Pancreas (tissue), 10 donors: ENCODE measurements around the gene ATP9A. TPM values are rescaled to one million over a fixed set of nuclear protein-coding genes. Genes with fewer than 3 reads are reported as not detected.

Experiments used
- ATAC-seq, 4 donors: fragments of 200-7000 bp; cut with Tn5 transposase; one replicate each; pipeline versions ENCODE4 v1.8.0 to v1.9.1; 2020; ENCODE audit warnings: mild to moderate bottlenecking in 4 of 4, moderate library complexity in 4 of 4
- DNase-seq, 6 donors: peaks; one replicate each; pipeline ENCODE4 v3.0.0-alpha.2; 2020
- FAIRE-seq: peaks from 2 replicates; lab custom pipeline; 2012; peaks lifted over from hg19 to GRCh38; lab: Jason Lieb, UNC
- H3K27ac ChIP-seq, 4 donors: fragments of 200-600 bp; sonication (generic); 1 replicate in 3 of 4; 2 replicates in 1 of 4; pipeline versions ENCODE4 v1.5.0 to v1.8.0; 2020
- H3K27me3 ChIP-seq, 4 donors: fragments of 200-600 bp; one replicate each; pipeline ENCODE4 v1.8.0; 2021
- H3K36me3 ChIP-seq, 3 donors: fragments of 200-600 bp; sonication (generic) in 1 of 3; one replicate each; pipeline versions ENCODE4 v1.5.0 to v1.8.0; 2020 to 2021
- H3K4me1 ChIP-seq, 3 donors: fragments of 200-600 bp; one replicate each; pipeline ENCODE4 v1.8.0; 2021
- H3K4me3 ChIP-seq, 4 donors: fragments of 200-600 bp; sonication (generic) in 2 of 4; one replicate each; pipeline versions ENCODE4 v1.5.0 to v1.8.0; 2020 to 2021
- H3K9me3 ChIP-seq, 4 donors: fragments of 200-600 bp; one replicate each; pipeline ENCODE4 v1.8.0; 2021
- WGBS, 2 donors: extraction: QIAGEN DNeasy Blood & Tissue Kit; methylation state at CpG; one replicate each; pipeline ENCODE4 v1.1.7; 2013; 5-methylcytosine and 5-hydroxymethylcytosine counted together
- intact Hi-C, 3 donors: fragments of 100-400 bp; cut with DNase I; formaldehyde crosslinking; loops; one replicate each; pipeline versions ENCODE4 v1.11.1 to v1.14.2; 2022
- polyA plus RNA-seq, 2 donors: library from polyadenylated mRNA; stranded (reverse); fragments of 200-250 nt; gene quantifications; one replicate each; pipeline ENCODE4 v1.2.3, GENCODE V29; 2013
- total RNA-seq, 6 donors: library from RNA; stranded (reverse); fragmentation: NEBNext Ultra II Directional in 4 of 6; extraction: Animal tissue kit (Norgen Biotek cat#: 25700) in 4 of 6; gene quantifications; one replicate each; pipeline versions ENCODE4 v1.2.1 to v1.2.4, GENCODE V29; 2021 to 2023
- TF ChIP-seq, protein P1 (sequence below), 4 donors: fragments of 200-600 bp; sonication (generic) in 3 of 4; IDR thresholded peaks; one replicate each; pipeline versions ENCODE4 v1.5.0 to v1.8.0; 2021; ENCODE audit warnings: antibody characterized with exemption in 4 of 4
- donor health status: healthy with polysubstance abuse.
- donor health status: DM: no; HTN: no; CAD: no; lungs with moderate emphysema.
- donor health status: DM: no; HTN: no; CAD: no.
- donor health status: control.
- donor health status: control.
- donor health status: Bipolar disorder and iron deficiency.
- donor health status: DM: yes; HTN: yes; CAD: no.
- donor health status: DM: no; HTN: no; CAD: no.
- donor health status: DM: no; HTN: no; CAD: no.
- donor health status: DM: yes; HTN: yes; CAD: no.

Gene ATP9A
- total and polyA plus RNA-seq, 8 donors, result 5.8 to 41.0 (median 20.0) TPM

DNA sequence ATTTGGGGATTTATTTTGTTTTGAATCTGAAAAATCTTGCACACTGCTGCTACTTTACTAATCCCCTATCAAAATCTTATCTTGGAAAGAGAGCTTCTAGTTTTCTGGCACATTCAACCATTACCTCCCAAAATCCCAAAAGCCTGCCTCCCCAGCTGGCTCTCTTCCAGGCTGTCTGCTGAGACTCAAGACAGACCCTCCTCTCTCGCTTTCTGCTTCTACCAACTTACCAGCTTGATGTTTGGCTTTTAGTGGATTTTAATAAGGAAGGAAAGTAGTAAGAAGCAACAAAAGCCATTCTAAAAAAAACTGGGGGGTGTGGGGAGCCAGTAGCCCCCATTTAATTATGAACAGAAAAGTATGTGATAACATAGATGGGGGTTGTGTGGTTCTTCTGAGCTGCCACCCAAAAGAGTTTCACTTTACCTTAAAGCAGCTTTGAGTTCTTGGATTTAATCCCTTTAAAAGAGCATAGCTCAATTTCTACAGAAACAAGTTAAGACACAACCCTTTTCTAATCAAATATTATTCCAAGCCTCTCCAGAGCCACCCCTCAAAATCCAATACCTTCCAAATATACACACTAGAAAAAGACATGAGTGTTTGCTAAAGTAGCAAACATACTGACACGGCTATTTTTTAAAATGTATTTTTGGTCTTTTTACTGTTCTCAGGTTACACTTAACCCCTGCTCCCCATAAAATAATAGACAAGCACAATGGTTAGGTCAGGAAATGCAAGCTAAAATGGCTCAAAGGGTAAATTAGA is 71.7 kb downstream of the ATP9A start:
- peak overlapping the region in 2 of 4 donors; percentile 18 to 54 for H3K27ac ChIP-seq
- H3K4me1 ChIP-seq, result peaks cover 0 to 8% (median 0%) of the 10 kb centered on the region in 3 donors
- no peak for ATAC-seq
- 30 to 42% methylated on average over 2 of the region's 2 CpGs for WGBS, 2 donors
- TF ChIP-seq, protein P1, sequence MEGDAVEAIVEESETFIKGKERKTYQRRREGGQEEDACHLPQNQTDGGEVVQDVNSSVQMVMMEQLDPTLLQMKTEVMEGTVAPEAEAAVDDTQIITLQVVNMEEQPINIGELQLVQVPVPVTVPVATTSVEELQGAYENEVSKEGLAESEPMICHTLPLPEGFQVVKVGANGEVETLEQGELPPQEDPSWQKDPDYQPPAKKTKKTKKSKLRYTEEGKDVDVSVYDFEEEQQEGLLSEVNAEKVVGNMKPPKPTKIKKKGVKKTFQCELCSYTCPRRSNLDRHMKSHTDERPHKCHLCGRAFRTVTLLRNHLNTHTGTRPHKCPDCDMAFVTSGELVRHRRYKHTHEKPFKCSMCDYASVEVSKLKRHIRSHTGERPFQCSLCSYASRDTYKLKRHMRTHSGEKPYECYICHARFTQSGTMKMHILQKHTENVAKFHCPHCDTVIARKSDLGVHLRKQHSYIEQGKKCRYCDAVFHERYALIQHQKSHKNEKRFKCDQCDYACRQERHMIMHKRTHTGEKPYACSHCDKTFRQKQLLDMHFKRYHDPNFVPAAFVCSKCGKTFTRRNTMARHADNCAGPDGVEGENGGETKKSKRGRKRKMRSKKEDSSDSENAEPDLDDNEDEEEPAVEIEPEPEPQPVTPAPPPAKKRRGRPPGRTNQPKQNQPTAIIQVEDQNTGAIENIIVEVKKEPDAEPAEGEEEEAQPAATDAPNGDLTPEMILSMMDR (IDR thresholded peaks at IDR 0.05), result no peak
- H3K27me3 ChIP-seq, result no peaks in the 10 kb centered on the region
- DNase-seq, result no peak
- no peaks in the 10 kb centered on the region for H3K9me3 ChIP-seq
- intact Hi-C loops, result no loop called here
- no peak overlapping the region for H3K4me3 ChIP-seq
- H3K36me3 ChIP-seq, result peaks cover 0 to 8% (median 0%) of the 10 kb centered on the region in 3 donors
- FAIRE-seq, result no peak

DNA sequence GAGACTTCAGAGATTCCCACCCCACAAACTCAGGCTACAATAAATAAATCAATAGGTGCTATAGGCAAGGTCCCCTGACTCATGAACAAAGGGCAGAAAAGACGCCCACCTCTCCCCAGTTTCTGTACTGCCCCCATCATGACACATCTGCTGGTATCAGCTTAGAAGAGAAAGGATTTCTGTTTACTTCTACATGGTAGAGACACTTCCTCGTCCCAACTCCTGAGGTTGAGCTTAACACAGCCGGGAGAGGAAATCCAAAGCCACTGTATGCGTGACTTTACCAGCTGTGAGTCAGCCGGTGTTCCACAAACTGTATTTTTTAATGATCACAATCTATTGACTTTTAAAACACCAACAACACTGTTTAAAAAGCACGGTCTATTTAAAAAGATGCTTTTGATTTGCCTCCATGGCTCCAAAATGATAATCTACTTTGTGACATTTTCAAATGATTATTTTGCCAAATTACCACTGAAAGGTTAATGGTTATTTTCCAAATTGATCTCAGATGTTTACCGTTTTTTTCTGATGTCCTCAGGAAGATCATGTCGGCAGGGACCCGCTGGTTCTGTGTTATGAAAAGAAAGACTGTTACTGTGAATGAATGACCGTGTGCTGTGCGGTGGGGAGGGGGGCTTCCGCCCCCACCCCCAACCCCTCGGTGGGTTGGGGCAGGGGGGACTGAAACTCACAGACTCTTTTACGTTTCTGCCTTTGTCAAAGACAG is 72.5 kb downstream of the ATP9A start:
- no peak for DNase-seq
- intact Hi-C loops, result no loop called here
- WGBS, 2 donors, result 46% methylated on average over 14 of the region's 14 CpGs
- Histone ChIP-seq H3K27ac (peak overlapping the region in 3 of 4 donors; percentile 18 to 54 (median 36)), H3K36me3 (peaks cover 0 to 8% (median 0%) of the 10 kb centered on the region in 3 donors), H3K27me3 (no peaks in the 10 kb centered on the region), H3K4me3 (no peak overlapping the region), H3K9me3 (no peaks in the 10 kb centered on the region), H3K4me1 (peaks cover 0 to 8% (median 0%) of the 10 kb centered on the region in 3 donors)
- no peak for FAIRE-seq
- TF ChIP-seq, protein P1 (IDR thresholded peaks at IDR 0.05), result no peak
- ATAC-seq, result peak in 3 of 4 donors; percentile 64 to 81 (median 72)

DNA sequence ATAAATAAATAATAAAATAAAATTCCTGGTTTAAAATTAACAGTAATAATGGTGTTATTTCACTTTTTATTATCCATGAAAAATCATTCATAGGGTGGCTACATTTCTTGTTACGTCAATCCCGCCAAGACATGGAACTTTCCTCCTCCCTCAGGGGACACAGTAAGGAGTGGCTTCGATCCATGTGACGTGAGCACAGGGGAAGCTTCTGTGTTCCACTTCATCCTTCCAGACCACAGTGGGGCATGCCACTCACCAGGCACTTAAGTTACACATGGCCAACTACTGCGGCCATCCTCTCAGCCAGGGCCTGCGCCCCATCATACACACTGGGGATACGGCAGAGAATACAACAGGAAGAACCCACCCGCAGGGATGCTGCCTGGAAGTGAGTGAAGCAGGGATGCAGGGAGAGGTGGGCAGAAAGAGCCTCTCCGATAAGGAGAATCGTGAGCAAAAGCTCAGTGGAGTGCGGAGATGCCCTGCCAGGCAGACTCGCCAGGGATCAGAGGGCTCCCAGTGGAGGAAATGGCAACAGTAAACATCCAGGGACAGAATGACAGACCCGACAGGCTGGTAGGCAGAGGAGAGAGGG is 75.3 kb downstream of the ATP9A start:
- intact Hi-C loops, result no loop called here
- TF ChIP-seq, protein P1 (IDR thresholded peaks at IDR 0.05), result no peak
- peaks cover 0 to 8% (median 0%) of the 10 kb centered on the region in 3 donors for H3K4me1 ChIP-seq
- 92 to 93% methylated on average over 13 of the region's 13 CpGs for WGBS, 2 donors
- FAIRE-seq (no peak), ATAC-seq (no peak), DNase-seq (no peak)
- no peak overlapping the region for H3K4me3 ChIP-seq
- H3K27ac ChIP-seq, result no peak overlapping the region
- no peaks in the 10 kb centered on the region for H3K9me3 ChIP-seq
- no peaks in the 10 kb centered on the region for H3K27me3 ChIP-seq
- H3K36me3 ChIP-seq, result peaks cover 0 to 18% (median 6%) of the 10 kb centered on the region in 3 donors

DNA sequence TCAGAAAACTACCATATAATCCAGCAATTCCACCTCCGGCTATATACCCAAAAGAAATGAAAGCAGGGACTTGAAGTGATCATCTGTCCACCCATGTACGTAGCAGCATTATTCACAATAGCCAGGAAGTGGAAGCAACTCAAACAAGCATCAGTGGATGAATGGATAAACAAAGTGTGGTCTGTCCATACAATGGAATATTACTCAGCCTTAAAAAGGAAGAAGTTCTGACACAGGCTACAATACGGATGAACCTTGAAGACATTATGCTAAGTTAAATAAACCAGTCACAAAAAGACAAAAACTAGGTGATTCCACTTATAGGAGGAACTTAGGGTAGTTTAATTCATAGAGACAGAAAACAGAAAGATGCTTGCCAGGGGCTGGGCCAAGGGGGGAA is 76.5 kb downstream of the ATP9A start:
- no peak overlapping the region for H3K4me3 ChIP-seq
- no peak overlapping the region for H3K27ac ChIP-seq
- ATAC-seq (no peak), FAIRE-seq (no peak), DNase-seq (no peak)
- WGBS, 2 donors, result 97 to 99% methylated on average over 3 of the region's 3 CpGs
- H3K9me3 ChIP-seq, result no peaks in the 10 kb centered on the region
- intact Hi-C loops, result no loop called here
- H3K4me1 ChIP-seq, result peaks cover 0 to 8% (median 0%) of the 10 kb centered on the region in 3 donors
- H3K27me3 ChIP-seq, result no peaks in the 10 kb centered on the region
- TF ChIP-seq, protein P1 (IDR thresholded peaks at IDR 0.05), result no peak
- peaks cover 0 to 26% (median 6%) of the 10 kb centered on the region in 3 donors for H3K36me3 ChIP-seq
